NOMO-1 treated with dmso at 0.1 percent for 144 hours (cell line): Measurements from ENCODE around the gene RNF39.
"Not testable (repeated sequence)": the region's sequence is repeated elsewhere in the genome, so short reads cannot be mapped to it uniquely, and the experiment has no call there.

Source experiments
- DNase-seq: peaks from one replicate; lab custom pipeline; 2025; ENCODE audit not compliant: unreplicated experiment; lab: John Stamatoyannopoulos, UW

The RNF39 gene

DNA sequence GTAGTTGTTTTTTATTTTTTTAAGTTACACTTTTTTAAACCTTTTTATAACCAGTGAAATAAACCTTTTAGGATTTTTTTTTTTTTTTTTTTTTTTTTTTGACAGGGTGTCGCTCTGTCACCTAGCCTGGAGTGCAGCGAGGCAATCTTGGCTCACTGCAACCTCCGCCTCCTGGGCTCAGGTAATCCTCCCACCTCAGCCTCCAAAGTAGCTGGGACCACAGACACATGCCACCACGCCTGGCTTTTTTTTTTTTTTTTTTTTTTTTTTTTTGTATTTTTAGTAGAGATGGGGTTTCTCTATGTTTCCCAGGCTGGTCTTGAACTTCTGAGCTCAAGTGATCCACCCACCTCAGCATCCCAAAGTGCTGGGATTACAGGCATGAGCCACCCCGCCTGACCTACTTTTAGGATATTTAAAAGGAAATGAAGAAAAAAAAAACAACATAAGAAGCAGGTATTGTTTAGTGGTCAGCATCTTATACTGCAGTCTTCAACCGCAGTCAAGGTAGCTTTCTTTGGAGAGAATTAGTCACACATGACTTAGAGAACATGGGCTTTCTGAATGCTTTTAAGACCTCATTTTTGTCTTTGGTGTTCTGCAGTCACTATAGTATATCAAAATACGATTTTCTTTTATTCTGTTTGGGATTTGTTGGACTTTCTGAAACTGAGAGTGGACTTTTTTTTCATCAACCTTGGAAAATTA is 12.9 kb downstream of the RNF39 start:
- DNase-seq = no peak

DNA sequence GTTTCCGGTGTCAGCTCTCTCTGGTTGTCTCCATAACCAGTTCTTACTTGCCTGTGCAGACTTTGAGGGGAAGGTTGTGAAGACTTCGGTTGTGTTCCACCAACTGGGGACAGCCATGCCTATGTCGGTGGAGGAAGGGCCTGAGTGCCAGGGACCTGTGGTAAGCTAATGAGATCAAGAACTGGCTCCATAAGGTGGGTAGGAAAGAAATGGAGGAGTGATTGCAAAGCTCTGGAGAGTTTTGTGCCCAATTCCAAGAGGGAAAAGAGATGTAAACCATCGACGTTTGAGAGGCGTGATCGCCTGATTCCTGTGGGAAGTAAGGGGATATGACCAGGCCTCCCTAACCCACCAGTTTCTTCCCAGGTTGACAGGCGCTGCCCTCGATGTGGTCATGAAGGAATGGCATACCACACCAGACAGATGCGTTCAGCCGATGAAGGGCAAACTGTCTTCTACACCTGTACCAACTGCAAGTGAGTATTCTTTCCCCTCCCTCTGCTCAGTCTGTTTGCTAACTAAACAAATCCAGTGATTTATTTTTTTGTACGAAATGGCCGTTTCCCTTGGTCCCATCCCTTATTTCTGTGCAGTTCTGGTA is 13.6 kb downstream of the RNF39 start:
- DNase-seq = no peak

DNA sequence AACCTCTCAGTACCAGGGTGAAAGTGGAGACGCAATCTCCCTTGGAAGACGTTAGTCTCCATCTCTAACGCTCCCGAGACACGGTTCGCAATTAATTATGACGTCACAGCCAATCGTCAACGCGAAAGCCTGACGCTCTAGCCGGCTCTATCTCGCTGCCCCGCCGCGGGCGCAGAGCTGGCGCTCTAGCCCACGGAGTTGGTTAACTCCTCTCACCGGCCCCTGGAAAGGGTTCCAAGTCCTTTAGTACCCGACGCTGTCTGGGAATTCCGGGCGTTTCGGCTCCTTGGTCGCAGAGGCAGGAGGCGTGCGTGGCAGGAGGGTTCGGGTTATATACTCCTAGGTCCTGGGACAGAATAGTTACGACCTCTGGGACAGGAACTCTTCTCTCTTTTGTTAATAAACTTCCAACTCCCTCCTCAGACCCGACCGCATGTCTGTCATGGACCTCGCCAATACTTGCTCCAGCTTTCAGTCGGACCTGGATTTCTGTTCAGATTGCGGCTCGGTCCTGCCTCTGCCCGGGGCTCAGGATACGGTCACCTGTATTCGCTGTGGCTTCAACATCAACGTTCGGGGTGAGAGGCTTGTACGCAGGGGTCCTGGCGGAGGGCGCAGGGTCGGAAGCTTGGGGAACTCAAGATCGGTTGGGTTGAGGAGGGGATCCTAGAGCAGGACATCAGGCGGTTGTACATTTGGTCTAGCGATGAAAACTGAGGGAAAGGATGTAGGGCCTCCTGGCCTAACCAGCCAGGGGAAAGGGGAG is 14.3 kb downstream of the RNF39 start, which contains the start of gene POLR1H:
POLR1H (plus strand) TSS at position 174 of the 766 bp plus-strand sequence; CDS start at position 434, 260 bp downstream.
- peak; percentile 91 for DNase-seq

DNA sequence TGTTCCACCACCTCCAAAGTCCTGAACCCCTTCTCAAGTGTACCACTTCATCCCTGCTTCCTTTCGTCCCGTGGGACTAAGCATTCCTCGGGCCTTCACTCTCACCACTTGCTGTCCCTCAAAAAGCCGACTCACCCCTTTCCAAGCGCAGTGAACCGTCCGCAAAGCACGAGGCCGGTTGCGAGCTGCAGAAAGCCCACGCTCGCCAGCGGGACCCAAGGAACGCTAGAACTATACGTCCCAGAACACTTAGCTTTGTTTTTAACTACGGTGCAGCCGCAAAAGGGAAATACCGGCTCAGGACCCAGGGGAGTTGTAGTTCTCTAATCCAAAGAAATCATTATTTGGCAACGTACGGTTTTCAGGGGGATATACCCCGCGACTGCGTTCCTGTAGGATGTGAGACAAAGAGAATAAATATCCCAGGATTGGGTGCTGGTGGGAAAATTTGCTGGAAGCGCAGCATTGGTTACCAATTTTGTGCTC is 14.9 kb downstream of the RNF39 start:
- peak; percentile 66 for DNase-seq

DNA sequence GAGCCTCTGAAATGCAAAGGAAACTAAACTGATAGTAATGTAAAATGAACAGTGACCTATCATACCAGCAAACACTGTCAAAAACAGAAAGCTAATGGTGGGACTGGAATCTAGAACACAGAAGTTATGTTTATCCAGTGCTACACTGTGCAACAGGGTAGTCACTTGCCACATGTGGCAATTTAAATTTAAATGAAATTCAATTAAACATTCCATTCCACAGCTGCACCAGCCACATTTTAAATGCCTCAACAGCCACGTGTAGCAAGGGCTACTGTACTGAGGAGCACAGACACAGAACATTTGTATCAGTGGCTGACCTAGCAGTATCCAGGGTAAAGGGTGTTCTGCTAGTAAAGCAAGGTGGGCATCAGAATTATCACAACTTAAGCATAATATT is 20.1 kb downstream of the RNF39 start:
- DNase-seq = no peak

DNA sequence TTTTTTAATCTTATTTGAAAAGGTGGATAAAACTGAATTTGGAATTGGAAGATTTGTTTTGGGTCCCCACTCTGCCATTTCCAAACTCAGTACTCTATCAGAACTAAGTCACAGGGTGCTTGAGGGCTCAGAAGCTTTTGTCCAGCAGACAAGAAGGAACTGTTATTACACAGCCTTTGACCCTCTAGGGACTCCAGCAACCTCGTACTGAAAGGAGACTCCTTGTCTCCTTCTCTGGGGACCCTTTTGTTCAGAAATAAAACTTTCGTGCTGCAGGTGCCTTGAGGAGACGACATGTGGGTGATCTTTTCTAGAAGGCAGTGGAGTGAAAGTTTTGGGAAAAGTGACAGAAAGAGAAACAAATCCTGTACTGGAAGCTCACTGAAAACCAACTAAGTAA is 21.9 kb downstream of the RNF39 start:
- DNase-seq = no peak

DNA sequence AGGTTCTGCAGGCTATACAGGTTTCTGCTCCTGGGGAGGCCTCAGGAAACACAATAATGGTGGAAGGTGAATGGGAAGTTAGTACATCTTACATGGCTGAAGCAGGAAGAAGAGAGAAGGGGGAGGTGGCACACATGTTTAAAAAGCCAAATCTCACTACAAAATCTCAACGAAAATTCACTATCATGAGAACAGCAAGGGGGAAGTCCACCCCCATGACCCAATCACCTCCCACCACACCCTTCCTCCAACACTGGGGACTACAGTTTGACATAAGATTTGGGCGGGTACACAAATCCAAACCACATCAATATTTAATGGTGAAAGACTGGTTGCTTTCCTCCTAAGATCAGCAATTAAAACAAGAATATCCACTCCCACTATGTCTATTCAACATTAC is 28.3 kb downstream of the RNF39 start:
- DNase-seq = no peak

DNA sequence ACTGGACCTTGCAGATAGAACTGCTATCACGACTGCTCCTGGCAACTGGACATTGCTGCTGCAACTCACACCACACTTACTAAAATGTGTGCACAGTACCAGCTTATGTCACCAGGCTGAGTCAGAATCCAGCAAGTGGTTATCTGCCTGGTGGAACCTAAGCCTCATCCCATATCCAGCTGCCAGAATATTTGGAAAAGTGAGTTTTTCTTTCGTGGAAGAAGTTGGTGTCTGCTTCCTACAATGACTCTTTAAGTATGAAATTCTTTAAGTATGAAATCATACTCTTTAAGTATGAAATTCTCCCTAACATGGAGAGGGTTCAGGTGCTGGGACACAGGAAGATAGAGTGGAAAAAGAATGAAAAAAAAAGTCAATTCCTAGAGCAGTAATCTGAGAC is 30.9 kb downstream of the RNF39 start:
- no peak for DNase-seq

DNA sequence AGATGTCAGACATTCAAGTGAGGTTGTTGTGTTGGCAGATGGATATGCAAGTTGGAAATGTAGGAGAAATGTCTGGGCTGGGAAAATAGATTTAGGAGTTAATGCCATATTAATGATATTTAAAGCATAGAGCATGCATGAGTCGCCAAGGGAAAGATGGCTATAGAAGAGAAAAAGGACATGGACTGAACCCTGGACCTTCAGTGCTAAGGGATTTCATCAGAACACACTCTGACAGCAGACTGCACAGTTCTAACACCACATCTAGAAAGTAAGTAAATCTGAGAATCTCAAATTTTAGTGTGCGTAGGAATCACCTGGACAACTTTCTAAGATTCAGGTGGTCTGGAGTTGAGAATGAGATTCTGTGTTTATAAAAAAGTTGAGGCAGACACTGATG is 31.8 kb downstream of the RNF39 start:
- DNase-seq = no peak

DNA sequence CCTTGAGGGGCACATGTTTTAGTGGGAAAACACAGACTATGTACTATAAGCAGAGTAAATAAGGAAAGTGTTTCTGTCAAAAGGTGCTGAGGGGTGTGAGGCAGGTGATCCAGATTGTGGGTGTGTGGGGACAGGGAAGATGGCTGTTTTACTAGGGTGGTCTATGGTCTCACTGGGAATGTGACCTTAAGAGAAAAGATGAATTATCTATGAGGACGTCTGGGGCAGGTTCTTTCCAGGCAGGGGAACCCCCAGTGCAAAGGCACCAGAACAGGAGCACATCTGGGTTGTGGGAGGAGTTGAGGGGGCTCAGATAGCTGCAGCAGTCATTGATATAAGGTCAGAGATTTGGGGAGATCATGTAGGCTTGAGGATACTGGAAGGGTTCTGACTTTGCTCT is 32.7 kb downstream of the RNF39 start:
- no peak for DNase-seq

DNA sequence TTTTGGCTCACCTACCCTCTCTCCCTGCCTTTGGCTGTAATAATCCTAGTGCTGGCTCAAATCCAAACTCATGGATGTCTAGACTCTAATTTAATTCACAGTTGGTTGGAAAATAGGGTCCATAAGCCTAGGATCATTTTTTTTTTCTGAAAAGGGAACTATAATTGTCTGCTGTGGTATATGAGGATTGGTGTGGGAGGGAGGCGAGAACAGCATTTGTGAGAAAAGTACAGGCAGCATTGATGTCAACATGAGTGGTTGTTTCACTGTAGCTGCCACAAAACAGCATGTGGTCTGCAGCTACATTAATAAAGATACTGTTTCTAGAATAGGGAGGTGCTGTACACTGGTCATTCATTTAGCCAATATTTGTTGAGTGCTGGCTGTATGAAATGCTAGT is 33.1 kb downstream of the RNF39 start:
- no peak for DNase-seq

DNA sequence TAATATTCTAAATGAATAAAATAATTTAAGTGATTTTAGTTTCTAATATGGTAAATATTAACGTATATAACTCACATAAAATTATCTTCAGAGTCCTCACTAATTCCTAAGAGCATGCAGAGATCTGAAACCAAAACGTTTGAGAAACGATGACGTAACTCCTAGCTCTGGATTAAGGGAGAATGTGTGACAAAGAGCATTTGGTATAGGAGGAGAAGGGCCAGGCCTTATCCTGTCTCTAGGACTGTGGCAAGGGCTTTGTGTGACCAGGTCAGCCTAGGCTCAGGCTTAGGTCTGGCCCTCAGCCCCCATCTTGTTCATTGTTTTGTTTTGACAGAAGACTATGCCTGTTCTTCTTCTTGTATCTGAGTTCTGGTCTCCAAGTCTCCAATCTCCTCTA is 33.7 kb downstream of the RNF39 start:
- no peak for DNase-seq

DNA sequence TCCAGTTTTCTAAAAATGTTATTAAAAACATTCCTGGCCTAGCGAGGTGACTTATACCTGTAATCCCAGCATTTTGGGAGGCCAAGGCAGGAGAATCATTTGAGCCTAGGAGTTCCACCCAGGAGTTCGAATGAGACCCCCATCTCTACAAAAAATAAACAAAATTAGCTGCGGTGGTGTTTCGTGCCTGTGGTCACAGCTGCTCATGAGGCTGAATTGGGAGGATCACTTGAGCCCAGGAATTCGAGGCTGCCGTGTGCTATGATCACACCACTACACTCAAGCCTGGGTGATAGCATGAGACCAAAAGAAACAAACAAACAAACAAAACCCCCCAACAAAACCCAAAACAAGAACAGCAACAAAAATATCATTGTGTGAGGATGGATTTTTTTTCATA is 34.3 kb downstream of the RNF39 start:
- DNase-seq = no peak

DNA sequence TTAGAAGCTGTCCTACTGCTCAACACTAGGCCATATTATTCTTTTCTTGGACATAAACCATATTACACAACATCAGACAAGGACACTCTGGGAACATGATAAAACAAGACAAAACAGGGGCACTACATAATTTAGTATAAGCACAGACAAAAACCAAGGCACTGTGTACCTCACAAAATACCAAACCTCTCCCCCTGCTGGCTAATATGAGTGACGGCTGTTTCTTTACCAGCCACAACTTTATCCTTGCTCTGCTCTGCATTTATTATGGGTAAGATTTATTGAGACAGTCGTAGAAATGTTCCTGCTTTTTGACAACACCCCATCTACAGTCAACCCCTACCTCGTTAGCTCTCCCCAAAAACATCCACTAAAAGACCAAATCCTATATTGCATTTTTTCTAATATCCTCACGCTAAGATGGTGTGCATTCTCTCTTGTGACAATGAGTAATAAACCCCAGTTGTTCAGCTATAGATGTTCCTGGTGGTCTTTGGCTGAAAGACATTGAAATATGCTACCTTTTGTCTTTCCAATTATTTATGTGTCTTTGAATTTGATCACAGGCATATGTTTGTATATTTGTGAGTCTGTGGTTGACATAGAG is 38.3 kb downstream of the RNF39 start:
- no peak for DNase-seq

DNA sequence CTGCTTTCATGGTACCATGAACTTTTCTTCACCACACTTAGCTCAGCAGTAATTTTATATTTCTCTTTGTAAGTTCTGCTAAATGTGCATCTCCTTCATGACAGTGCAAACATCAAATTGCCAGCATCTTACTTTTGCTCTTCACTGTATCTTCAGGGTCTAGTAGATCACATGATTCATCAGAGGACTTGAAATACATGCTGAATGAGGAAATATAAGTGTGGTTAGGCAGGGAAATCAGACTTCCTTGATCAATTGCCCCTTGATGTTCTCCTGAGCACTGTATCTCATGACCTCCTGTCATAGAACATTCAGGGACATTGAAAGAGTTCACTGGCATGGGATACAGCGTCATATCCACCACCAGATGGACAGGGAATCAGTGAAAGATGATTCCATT is 39.8 kb downstream of the RNF39 start:
- peak; percentile 3 for DNase-seq

DNA sequence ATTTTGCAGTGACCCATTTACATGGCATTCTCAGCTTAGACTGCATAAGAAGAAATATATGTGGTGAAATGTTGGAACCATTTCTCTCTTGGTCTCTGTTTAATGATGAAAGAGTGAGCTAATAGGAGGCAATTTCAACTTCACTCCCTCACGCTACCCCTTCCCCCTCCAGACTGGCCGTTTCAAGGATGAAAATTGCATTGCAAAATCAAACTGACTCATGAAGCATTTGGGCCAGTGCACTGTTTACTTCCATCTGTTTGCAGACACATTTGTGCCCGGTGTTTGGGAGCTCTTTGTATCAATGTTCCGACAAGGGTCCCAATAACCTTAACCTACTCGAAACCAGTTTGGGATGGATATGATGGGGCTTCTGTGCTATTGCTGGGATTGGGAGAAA is 42.1 kb downstream of the RNF39 start:
- DNase-seq = peak; percentile 89

DNA sequence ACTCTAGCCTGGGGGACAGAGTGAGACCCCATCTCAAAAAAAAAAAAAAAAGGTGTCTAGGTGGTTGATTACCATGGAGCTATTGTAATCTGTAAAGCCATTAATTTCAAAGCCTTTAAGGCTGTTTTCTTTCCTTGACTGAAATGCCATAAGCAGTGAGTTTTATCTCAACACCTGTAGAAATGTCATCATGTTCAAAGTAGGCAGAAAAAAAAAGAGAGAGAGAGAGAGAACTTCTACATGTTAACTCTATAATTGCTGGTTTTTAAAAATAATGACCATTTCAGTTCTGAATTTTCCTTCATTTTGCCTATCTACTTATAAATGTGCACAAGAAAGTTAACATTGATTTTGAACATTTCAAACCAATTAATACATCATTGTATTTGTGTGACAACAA is 44.2 kb downstream of the RNF39 start:
- no peak for DNase-seq

DNA sequence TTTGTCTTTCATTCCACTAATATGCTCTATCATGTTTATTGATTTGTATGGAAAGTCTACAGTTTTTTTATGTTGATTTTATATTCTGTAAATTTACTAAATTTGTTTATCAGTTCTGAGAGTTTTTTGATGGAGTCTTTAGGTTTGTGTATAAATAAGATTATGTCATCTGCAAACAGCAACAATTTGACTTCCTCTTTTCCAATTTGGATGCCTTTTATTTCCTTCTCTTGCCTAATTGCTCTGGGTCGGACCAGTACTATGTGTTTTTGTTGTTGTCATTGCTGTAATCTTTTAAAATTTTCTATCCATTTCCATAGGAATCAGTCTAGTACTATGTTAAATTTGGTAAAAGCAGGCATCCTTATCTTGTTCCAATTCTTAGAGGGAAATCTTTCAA is 46.0 kb downstream of the RNF39 start:
- no peak for DNase-seq

DNA sequence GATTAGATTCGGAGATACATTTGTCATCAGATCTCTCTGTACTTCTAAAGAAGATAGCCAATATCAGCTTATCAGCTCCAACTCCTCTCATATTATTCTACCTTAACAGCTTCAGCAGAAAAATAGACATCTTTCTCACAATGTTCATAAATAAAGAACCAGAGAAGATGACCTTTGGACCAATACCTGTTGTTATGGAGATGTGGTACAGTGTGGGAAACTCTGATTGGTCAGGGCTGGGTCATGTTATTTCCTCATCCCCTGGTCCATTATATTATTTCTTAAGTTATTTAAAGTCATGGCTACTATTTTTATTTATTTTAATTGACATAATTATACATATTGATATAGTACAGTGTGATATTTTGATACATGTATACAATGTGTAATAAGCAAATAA is 50.4 kb downstream of the RNF39 start:
- DNase-seq = no peak

DNA sequence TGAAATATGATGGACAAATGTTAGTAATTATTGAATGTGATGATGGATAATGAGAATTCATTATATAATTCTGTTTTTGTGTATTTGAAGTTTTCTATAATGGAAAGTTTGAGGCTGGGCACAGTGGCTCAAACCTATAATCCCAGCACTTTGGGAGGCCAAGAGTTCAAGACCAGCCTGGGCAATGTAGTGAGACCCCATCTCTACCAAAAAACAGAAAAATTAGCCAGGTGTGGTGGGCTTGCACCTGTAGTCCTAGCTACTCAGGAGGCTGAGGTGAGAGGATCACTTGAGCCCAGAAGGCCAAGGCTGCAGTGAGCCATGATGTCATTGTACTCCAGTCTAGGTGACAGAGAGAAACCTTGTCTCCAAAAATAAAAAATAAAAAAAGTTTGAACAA is 52.9 kb downstream of the RNF39 start:
- DNase-seq = not testable (repeated sequence)

DNA sequence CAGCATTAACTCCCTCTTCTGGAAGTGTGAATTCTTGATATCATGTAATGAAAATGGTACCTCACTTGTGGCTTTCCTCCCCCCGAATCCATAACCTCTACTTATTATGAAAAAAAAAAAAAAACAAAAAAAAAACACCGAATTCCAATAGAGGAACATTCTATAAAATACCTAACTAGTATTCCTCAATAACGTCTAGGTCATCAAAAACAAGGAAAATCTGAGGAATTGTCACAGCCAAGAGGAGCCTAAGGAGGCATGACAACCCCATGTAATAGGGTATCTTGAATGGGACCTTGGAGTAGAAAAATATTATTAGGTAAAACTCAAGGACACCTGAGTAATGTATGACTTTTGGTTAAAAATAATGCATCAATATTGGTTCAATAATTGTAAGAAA is 53.4 kb downstream of the RNF39 start:
- no peak for DNase-seq

DNA sequence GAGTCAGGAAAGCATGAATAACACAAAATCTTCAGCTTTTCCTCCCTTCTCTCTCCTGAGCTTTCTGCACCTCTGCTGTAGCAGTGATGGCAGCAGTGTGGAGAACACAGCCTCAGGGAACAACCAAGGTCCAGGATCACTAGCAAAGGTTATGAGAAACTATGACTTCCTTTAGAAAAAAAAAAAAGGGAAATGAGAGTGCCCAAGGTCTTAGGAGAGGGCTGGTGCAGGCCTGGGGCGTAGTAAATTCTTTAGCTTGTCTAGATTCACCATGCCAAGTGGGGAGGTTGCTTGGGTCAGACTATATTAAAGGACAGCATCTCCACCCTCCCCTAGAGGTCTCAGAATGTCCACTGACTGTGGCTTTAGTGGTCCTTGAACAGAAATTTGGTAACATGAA is 54.9 kb downstream of the RNF39 start:
- peak; percentile 57 for DNase-seq
